ENCODE results near the gene EPPIN. TPM values are rescaled to one million over a fixed set of nuclear protein-coding genes. Genes with fewer than 3 reads are reported as not detected.

EPPIN gene
- total RNA-seq, 1 donor, result not detected

DNA sequence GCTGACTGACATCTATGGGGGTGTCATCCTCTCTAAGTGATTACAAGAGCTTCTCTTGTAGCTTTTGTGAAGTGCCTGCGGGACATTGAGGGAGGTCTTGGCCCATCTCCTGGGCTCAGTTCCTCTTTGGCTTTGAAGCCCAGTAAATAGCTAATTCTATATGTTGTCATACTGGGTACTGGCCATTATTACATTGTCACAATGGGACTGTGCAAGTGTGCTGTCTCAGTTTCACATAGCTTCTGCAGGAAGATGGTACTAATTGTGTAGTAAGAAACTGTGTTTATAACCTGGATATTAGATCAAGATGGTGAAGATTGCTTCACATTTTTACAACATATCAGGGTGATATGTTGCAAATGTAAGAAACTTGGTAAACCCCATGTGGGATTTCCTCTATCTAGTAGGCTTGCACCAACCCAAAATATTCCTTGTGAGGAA is 51.7 kb downstream of the EPPIN start:
- TF ChIP-seq, protein P1, sequence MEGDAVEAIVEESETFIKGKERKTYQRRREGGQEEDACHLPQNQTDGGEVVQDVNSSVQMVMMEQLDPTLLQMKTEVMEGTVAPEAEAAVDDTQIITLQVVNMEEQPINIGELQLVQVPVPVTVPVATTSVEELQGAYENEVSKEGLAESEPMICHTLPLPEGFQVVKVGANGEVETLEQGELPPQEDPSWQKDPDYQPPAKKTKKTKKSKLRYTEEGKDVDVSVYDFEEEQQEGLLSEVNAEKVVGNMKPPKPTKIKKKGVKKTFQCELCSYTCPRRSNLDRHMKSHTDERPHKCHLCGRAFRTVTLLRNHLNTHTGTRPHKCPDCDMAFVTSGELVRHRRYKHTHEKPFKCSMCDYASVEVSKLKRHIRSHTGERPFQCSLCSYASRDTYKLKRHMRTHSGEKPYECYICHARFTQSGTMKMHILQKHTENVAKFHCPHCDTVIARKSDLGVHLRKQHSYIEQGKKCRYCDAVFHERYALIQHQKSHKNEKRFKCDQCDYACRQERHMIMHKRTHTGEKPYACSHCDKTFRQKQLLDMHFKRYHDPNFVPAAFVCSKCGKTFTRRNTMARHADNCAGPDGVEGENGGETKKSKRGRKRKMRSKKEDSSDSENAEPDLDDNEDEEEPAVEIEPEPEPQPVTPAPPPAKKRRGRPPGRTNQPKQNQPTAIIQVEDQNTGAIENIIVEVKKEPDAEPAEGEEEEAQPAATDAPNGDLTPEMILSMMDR (IDR thresholded peaks at IDR 0.05; ENCODE audit: extremely low read depth, low read depth, low read length), result no peak
- no peaks in the 10 kb centered on the region for H3K9me3 ChIP-seq (ENCODE audit: low read depth, low read length)
- no peaks in the 10 kb centered on the region for H3K79me2 ChIP-seq (ENCODE audit: insufficient read depth, low read length)
- no peak overlapping the region for H3K4me3 ChIP-seq (ENCODE audit: insufficient read depth, low read length)
- H4K20me1 ChIP-seq (ENCODE audit: insufficient read depth, low read length), result no peaks in the 10 kb centered on the region
- no peaks in the 10 kb centered on the region for H3K4me1 ChIP-seq (ENCODE audit: insufficient read depth, low read length)
- no peak overlapping the region for H3K27ac ChIP-seq (ENCODE audit: low read depth, low read length)
- no peaks in the 10 kb centered on the region for H3K36me3 ChIP-seq (ENCODE audit: insufficient read depth, low read length)
- no peak for DNase-seq (ENCODE audit: insufficient read length, low spot score, missing footprints)
- no peak overlapping the region for H2AFZ ChIP-seq (ENCODE audit: low read length)
- peaks cover 21% of the 10 kb centered on the region for H3K27me3 ChIP-seq (ENCODE audit: insufficient read depth, low read length)
- no peak overlapping the region for H3K4me2 ChIP-seq (ENCODE audit: insufficient read depth, low read length)

Small RNA genes within 50 kb of the gene (small RNA-seq; reads per million reads assigned to genes)
- gene AL031663.1, result not detected
- gene HSPD1P21, result not detected
- gene RNA5SP485, result not detected

Other genes starting within 250 kb of the EPPIN start
- not detected in 2 replicates for gene RBPJL, start 240.6 kb downstream of the EPPIN start, total RNA-seq
- under 0.01 TPM in 1 of 2 replicates, not detected in the other for gene MATN4, start 239.1 kb downstream of the EPPIN start, total RNA-seq
- gene SDC4, start 199.0 kb downstream of the EPPIN start, total RNA-seq, result 182 and 267 TPM in 2 replicates
- 26.5 and 31.8 TPM in 2 replicates for gene SYS1, start 184.2 kb downstream of the EPPIN start, total RNA-seq
- gene TP53TG5, start 169.1 kb downstream of the EPPIN start, total RNA-seq, result not detected in 2 replicates
- gene DBNDD2, start 139.1 kb downstream of the EPPIN start, total RNA-seq, result 8.7 and 13.0 TPM in 2 replicates
- 52.8 and 56.6 TPM in 2 replicates for gene PIGT, start 131.3 kb downstream of the EPPIN start, total RNA-seq
- not detected in 2 replicates for gene WFDC2, start 77.6 kb downstream of the EPPIN start, total RNA-seq
- not detected in 2 replicates for gene SPINT3, start 31.8 kb downstream of the EPPIN start, total RNA-seq
- not detected in 2 replicates for gene WFDC6, start 7.9 kb downstream of the EPPIN start, total RNA-seq
- not detected in 2 replicates for gene WFDC8, start 31.9 kb upstream of the EPPIN start, total RNA-seq
- gene WFDC10A, start 82.3 kb upstream of the EPPIN start, total RNA-seq, result not detected in 2 replicates
- gene WFDC9, start 83.9 kb upstream of the EPPIN start, total RNA-seq, result not detected in 2 replicates
- not detected in 2 replicates for gene WFDC11, start 122.8 kb upstream of the EPPIN start, total RNA-seq
- not detected in 2 replicates for gene WFDC13, start 154.6 kb upstream of the EPPIN start, total RNA-seq
- not detected in 2 replicates for gene WFDC10B, start 157.6 kb upstream of the EPPIN start, total RNA-seq
- not detected in 2 replicates for gene SPINT4, start 174.9 kb upstream of the EPPIN start, total RNA-seq
- gene WFDC3, start 244.5 kb upstream of the EPPIN start, total RNA-seq, result not detected in 2 replicates
- gene DNTTIP1, start 244.6 kb upstream of the EPPIN start, total RNA-seq, result 12.7 and 15.6 TPM in 2 replicates